Measurements from ENCODE around the gene GNAO1. TPM values are rescaled to one million over a fixed set of nuclear protein-coding genes. Genes with fewer than 3 reads are reported as not detected.

GNAO1 gene
- polyA plus RNA-seq, 1 of the 3 experiments (the other 2 are of a cell fraction) = 0.30 TPM

GRCh38 chr16:56225017-56225742, 33.9 kb downstream of the GNAO1 start:
- 11% methylated on average over 2 of the region's 2 CpGs for WGBS (ENCODE audit: low lambda C conversion rate)
- Histone ChIP-seq H3K4me1 (ENCODE audit: control insufficient read depth in 1 of 2, insufficient read depth in 2 of 2, low read depth in 1 of 2, low read length in 1 of 2) (peaks cover 0 to 32% of the 10 kb centered on the region in 2 experiments; a peak in 1 of 4 replicates), H3K27me3 (ENCODE audit: insufficient read depth) (no peaks in the 10 kb centered on the region), H3K79me2 (ENCODE audit: insufficient read depth) (no peaks in the 10 kb centered on the region), H3K4me3 (ENCODE audit: low read depth in 2 of 2, low read length in 1 of 2) (no peak overlapping the region), H3K27ac (ENCODE audit: low read depth in 2 of 2, low read length in 1 of 2) (no peak overlapping the region), H3K36me3 (replicated peaks in 1 of 2; ENCODE audit: control insufficient read depth in 1 of 2, insufficient read depth in 2 of 2, low read length in 1 of 2) (no peaks in the 10 kb centered on the region), H3K4me2 (no peak overlapping the region), H3F3A (replicated peaks; ENCODE audit: insufficient read depth) (no peaks in the 10 kb centered on the region), H3K9me3 (no peaks in the 10 kb centered on the region), H4K20me1 (ENCODE audit: insufficient read depth) (no peaks in the 10 kb centered on the region), H3K9ac (no peak overlapping the region), H2AFZ (ENCODE audit: low read depth) (no peak overlapping the region), H3K9me2 (no peaks in the 10 kb centered on the region)
- TF ChIP-seq RCOR1 (IDR thresholded peaks at IDR 0.05; ENCODE audit: low read length) (no peak), RAD21 (IDR thresholded peaks at IDR 0.05; ENCODE audit: low read length) (no peak), MEF2A (IDR thresholded peaks at IDR 0.05; ENCODE audit: borderline replicate concordance, low read depth) (no peak), SIN3A (IDR thresholded peaks at IDR 0.05; ENCODE audit: borderline replicate concordance, low read depth, low read length) (no peak), CHD2 (IDR thresholded peaks at IDR 0.05; ENCODE audit: low read length, partially characterized antibody) (no peak), EP300 (IDR thresholded peaks at IDR 0.05; ENCODE audit: borderline replicate concordance in 1 of 2, low read depth in 1 of 2, low read length in 1 of 2) (no peak)
- POLR2A ChIA-PET = no interaction called here
- no peak for DNase-seq
- CTCF ChIA-PET = interaction anchor here (1.0 kb wide), 1 partner anchor 93 kb away, joined by 4 read pairs; no protein-coding TSS in a partner anchor

DNA sequence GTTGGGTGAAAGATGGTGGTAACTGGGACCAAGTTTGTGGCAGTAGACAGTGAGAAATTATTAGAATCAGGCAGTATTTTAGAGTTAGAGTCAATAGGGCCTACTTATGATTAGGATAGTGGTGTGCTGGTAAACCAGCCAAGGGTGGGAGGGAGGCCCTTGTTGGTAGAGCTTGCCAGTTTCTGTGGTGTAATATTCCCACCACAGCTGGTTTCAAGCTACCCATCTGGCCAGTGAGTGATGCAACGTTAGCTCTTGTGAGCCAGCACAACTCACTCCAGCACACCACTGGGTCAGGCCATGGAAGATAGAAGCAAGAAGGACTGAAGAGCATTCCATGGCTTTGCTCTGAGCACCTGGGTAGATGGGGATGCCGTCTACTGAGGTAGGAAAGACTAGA, 34.9 kb downstream of the GNAO1 start:
- H3K27ac ChIP-seq (ENCODE audit: low read depth in 2 of 2, low read length in 1 of 2) = no peak overlapping the region
- H3K79me2 ChIP-seq (ENCODE audit: insufficient read depth) = no peaks in the 10 kb centered on the region
- H3K9me3 ChIP-seq = no peaks in the 10 kb centered on the region
- H2AFZ ChIP-seq (ENCODE audit: low read depth) = no peak overlapping the region
- no peaks in the 10 kb centered on the region for H3K27me3 ChIP-seq (ENCODE audit: insufficient read depth)
- no peaks in the 10 kb centered on the region for H3K36me3 ChIP-seq (replicated peaks in 1 of 2; ENCODE audit: control insufficient read depth in 1 of 2, insufficient read depth in 2 of 2, low read length in 1 of 2)
- no peak for TF ChIP-seq FOSL2 (IDR thresholded peaks at IDR 0.05; ENCODE audit: borderline replicate concordance, low read depth)
- TF ChIP-seq GATA2 (CRISPR knock-in tag; IDR thresholded peaks at IDR 0.05) = no peak
- no peak for TF ChIP-seq RFX5 (IDR thresholded peaks at IDR 0.05; ENCODE audit: low read length)
- DNase-seq = no peak
- H3K4me1 ChIP-seq (ENCODE audit: control insufficient read depth in 1 of 2, insufficient read depth in 2 of 2, low read depth in 1 of 2, low read length in 1 of 2) = peaks cover 0 to 39% of the 10 kb centered on the region in 2 experiments; a peak in 1 of 4 replicates
- no peaks in the 10 kb centered on the region for H4K20me1 ChIP-seq (ENCODE audit: insufficient read depth)
- CTCF ChIA-PET = no interaction called here
- no peak overlapping the region for H3K9ac ChIP-seq
- no peaks in the 10 kb centered on the region for H3F3A ChIP-seq (replicated peaks; ENCODE audit: insufficient read depth)
- no peak overlapping the region for H3K4me2 ChIP-seq
- H3K9me2 ChIP-seq = no peaks in the 10 kb centered on the region
- POLR2A ChIA-PET = no interaction called here
- 17% methylated on average over 2 of the region's 2 CpGs for WGBS (ENCODE audit: low lambda C conversion rate)
- no peak overlapping the region for H3K4me3 ChIP-seq (ENCODE audit: low read depth in 2 of 2, low read length in 1 of 2)

- Histone ChIP-seq H2AFZ (ENCODE audit: low read depth) (no peak overlapping the region), H3F3A (replicated peaks; ENCODE audit: insufficient read depth) (no peaks in the 10 kb centered on the region), H4K20me1 (ENCODE audit: insufficient read depth) (no peaks in the 10 kb centered on the region), H3K9me3 (no peaks in the 10 kb centered on the region), H3K4me3 (ENCODE audit: low read depth in 2 of 2, low read length in 1 of 2) (no peak overlapping the region), H3K4me1 (ENCODE audit: control insufficient read depth in 1 of 2, insufficient read depth in 2 of 2, low read depth in 1 of 2, low read length in 1 of 2) (peaks cover 0 to 36% of the 10 kb centered on the region in 2 experiments; a peak in 1 of 4 replicates), H3K9me2 (no peaks in the 10 kb centered on the region), H3K79me2 (ENCODE audit: insufficient read depth) (no peaks in the 10 kb centered on the region), H3K36me3 (replicated peaks in 1 of 2; ENCODE audit: control insufficient read depth in 1 of 2, insufficient read depth in 2 of 2, low read length in 1 of 2) (no peaks in the 10 kb centered on the region), H3K9ac (no peak overlapping the region), H3K27ac (ENCODE audit: low read depth in 2 of 2, low read length in 1 of 2) (no peak overlapping the region), H3K4me2 (no peak overlapping the region), H3K27me3 (ENCODE audit: insufficient read depth) (no peaks in the 10 kb centered on the region)
- POLR2A ChIA-PET = no interaction called here
- TF ChIP-seq EP300 (IDR thresholded peaks at IDR 0.05; ENCODE audit: borderline replicate concordance in 1 of 2, low read depth in 1 of 2, low read length in 1 of 2) (no peak), REST (IDR thresholded peaks at IDR 0.05; ENCODE audit: low read depth, low read length) (no peak), ELF1 (IDR thresholded peaks at IDR 0.05) (no peak), NFIC (IDR thresholded peaks at IDR 0.05; ENCODE audit: borderline replicate concordance) (no peak), SIN3A (IDR thresholded peaks at IDR 0.05; ENCODE audit: borderline replicate concordance, low read depth, low read length) (no peak), EZH2phosphoT487 (IDR thresholded peaks at IDR 0.05; ENCODE audit: borderline replicate concordance, low read depth) (no peak), RCOR1 (IDR thresholded peaks at IDR 0.05; ENCODE audit: low read length) (no peak)
- TF ChIP-seq, protein P1, sequence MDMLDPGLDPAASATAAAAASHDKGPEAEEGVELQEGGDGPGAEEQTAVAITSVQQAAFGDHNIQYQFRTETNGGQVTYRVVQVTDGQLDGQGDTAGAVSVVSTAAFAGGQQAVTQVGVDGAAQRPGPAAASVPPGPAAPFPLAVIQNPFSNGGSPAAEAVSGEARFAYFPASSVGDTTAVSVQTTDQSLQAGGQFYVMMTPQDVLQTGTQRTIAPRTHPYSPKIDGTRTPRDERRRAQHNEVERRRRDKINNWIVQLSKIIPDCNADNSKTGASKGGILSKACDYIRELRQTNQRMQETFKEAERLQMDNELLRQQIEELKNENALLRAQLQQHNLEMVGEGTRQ (IDR thresholded peaks at IDR 0.05; ENCODE audit: borderline replicate concordance, low read depth, low read length) = no peak
- WGBS (ENCODE audit: low lambda C conversion rate) = 46% methylated on average over 9 of the region's 9 CpGs
- no peak for DNase-seq
- CTCF ChIA-PET = no interaction called here
These were observed 35.7 kb downstream of the GNAO1 start for GRCh38 chr16:56226845-56227525.
